HG02885 (cell line): ENCODE measurements around the gene WDR27.
"Not testable (repeated sequence)": the region's sequence is repeated elsewhere in the genome, so short reads cannot be mapped to it uniquely, and the experiment has no call there.

Source experiments
- ATAC-seq: cut with Tn5 transposase; IDR thresholded peaks from one replicate; pipeline ENCODE4 v1.9.1; 2021; ENCODE audit warnings: mild to moderate bottlenecking; ENCODE audit not compliant: unreplicated experiment, poor library complexity

Gene WDR27

GRCh38 chr6:169619650-169620049, 82.2 kb downstream of the WDR27 start:
- no peak for ATAC-seq

DNA sequence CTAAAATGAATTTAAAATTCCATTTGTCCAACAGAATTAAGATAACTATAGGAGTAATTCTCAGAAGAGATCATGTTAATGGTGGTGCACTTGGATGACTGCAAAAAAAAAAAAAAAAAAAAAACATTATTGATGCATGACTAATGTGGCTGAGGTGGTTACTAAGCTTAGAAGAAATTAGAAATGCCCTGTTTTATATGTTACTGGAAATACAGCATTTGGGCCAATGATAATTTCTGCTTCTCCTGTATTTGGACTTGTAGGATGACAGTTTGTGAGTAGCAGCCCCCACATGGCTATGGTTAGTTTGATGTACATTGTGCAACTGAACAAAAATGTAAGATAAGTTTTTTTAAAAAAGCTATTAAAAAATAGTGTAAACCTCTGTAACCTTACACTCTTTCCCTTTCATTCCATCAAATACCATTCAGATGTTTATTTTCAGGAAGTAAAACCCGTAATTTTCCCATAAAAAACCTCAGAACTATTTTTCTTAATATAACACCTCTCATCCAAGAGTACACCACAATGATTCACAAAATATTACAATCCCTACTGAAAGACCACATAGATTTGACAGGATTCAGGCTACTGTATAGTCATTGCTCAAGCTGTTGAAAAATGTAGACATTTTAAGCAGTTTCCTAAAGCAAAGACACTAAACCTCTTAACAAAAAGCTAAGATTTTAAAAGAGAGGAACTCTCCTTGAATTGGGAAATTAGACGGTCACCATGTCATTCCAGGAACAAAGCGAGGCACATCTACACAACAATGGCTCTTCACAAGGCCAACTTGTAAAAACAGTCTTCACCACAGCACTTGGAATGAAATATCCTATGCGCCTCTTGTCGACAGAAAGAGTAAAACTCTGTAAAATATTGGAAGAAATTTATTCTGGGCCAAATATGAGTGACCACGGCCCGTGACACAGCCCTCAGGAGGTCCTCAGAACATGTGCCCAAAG, 83.0 kb downstream of the WDR27 start:
- no peak for ATAC-seq

DNA sequence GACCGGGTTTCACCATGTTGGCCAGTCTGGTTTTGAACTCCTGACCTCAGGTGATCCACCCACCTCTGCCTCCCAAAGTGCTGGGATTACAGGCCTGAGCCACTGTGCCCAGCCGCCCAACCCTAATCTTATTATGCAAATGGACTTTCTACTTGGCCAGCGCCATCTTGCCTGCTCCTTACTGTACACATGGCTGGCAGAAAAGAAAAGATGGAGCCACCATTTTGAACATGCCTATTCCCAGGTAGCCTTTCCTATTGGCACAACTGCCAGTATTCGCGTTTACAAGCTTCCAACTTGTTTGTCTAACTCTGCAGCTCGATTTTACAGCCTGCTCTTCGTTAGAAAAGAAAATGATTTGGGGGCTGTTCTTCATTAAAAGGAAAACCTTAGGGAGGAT, 84.3 kb downstream of the WDR27 start:
- ATAC-seq: no peak

DNA sequence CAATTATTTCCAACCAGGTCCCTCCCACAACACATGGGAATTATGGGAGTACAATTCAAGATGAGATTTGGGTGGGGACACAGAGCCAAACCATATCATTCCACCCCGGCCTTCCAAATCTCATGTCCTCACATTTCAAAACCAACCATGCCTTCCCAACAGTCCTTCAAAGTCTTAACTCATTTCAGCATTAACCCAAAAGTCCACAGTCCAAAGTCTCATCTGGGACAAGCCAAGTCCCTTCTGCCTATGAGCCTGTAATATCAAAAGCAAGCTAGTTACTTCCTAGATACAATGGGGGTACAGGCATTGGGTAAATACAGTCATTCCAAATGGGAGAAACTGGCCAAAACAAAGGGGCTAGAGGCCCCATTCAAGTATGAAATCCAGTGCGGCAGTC, 93.2 kb downstream of the WDR27 start:
- not testable (repeated sequence) for ATAC-seq

DNA sequence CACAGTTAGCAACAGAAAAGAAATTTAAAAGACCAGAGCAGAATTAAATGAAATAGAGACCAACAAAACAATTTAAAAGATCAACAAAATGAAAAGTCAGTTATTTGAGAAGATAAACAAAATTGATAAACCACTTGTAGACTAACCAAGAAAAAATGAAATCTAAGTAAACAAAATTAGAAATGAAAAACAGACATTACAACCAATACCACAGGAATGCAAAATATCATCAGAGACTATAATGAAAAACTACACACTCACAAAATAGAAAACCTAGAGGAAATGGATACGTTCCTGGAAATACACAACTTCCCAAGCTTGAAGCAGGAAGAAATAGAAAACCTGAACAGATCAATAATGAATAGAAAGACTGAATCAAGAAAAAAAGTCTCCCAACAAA, 97.8 kb downstream of the WDR27 start:
- ATAC-seq: no peak

DNA sequence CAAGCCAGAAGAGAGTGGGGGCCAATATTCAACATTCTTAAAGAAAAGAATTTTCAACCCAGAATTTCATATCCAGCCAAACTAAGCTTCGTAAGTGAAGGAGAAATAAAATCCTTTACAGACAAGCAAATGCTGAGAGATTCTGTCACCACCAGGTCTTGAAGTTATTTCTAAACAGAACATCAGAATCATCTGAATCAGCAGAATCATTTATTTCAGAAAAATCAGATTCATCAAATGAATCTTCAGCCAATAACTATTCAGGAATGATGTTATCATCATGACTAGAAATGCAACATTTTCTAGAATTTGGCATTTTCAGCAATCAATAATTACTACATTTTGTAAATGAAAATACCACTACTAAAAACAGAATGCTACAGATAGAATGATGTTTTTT, 100.7 kb downstream of the WDR27 start:
- ATAC-seq: not testable (repeated sequence)

GRCh38 chr6:169592558-169592957, 109.3 kb downstream of the WDR27 start:
- no peak for ATAC-seq

DNA sequence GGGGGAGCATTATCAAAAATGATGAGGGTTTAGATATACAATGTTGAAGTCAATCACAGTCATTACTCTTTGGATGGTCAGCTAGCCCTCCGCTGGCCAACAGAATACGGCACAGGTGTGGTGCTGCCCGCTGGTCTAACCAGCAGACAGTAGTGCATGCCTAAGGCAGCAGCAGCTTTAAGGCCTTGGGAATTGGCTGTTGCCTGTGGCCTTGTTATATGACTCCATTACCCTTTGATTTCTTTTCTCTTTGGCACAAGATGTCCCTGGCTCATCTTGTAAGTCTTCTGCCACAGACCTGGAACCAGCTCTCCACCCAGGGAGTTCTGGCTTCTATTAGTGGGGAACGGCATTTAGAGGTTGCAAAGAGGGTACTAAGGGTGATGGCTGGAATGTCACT, 110.2 kb downstream of the WDR27 start:
- no peak for ATAC-seq

DNA sequence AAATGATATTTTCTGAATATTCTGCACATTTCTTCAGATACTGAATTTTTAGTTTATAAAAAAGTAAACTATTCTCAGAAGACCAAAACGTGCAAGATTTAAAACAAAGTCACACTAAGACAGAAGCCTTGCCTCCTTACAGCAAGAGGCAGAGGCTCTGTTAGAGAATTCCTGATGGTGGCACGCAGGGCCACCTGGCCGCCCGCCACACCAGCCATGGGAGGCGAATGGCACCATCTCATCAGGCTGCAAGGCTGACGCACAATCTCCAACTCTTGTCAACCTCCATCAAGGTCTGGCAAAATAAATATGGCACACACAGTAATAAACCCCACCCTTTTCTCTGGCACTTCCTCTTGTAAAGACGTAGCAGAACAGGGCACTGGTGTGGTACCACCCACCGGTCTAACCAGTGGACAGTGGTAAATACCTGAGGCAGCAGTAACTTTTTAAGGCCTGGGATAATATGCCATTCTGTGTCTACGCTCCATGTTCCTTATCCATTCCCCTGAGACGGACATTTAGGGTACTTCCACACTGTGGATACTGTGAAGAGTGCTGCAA, 111.4 kb downstream of the WDR27 start:
- no peak for ATAC-seq

DNA sequence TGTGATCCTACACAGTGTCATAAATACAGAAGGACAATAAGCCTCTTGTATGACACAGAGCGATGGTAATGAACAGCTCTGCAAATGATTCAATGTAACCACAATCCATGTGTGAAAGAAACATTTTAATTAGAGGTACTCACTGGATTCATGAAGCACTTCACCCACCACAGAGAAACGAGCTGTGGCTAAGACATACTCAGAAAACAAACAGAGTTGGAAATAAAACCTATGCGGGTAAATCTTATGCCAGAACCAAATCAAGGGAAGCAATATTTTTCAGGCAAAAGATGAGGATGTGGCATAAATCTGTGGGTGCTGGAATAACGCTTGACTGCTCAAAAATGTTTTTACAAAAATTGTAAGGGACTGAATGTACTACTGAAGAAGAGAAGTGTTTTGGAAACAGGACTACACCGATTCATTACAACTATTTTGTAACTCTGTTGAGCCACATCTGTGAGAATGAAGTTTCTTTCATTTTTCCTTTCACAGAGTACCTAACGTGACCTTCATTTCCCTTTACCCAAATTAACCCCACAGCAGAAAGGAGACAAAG, 112.1 kb downstream of the WDR27 start:
- peak; percentile 73 for ATAC-seq

- ATAC-seq: peak; percentile 79
Measured at GRCh38 chr6:169589293-169589692, 112.5 kb downstream of the WDR27 start.

GRCh38 chr6:169587975-169588374, 113.9 kb downstream of the WDR27 start:
- no peak for ATAC-seq

GRCh38 chr6:169583886-169584541, 117.8 kb downstream of the WDR27 start:
- no peak for ATAC-seq

DNA sequence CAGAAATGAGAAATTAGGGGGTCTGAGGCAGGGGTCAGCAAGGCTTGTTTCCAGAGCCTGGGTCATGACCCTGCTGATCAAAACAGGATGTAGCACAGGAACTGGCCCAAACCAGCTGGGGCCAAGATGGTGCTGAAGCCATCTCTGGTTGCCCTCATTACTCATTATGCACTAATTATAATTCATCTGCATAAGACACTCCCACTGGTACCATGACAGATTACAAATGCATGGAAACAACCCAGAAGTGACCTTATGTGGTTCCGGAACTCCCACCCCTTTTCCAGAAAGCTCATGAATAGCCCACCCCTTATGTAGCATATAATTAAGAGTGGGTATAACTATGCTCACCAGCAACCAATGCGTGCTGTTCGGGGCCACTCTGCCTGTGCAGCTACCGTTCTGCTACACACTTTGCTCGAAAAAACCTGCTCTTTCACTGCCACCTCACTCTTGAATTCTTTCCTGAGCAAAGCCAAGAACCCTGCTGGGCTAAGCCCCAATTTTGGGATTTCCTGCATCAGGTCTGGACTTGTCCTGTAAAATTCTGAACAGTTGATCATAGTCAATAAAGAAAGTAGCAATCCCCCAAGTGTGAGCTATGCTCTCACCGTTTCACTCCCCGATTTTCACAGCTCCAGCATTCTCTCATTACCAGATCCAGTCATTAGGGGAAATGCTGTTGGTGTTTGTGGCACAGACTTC, 122.3 kb downstream of the WDR27 start:
- ATAC-seq: no peak

DNA sequence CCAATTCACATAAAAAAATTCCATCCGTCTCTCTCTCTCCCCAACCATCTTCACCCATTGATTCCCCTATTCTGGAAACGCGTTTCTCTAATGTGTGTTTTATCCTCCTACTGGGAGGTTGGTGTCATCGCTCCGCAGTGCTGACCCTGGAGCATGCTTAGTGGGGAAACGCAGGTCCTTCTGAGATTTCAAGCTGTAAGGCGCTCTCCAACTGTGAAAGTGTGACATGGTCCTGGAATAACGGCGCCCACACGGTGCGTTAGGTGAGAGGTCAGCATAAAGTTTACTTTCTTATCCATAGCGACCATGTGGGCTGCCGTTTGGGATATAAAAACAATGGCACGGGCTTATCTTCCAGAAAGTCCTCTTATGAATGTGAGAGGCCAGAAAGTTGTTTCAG, 123.9 kb downstream of the WDR27 start:
- ATAC-seq: no peak

DNA sequence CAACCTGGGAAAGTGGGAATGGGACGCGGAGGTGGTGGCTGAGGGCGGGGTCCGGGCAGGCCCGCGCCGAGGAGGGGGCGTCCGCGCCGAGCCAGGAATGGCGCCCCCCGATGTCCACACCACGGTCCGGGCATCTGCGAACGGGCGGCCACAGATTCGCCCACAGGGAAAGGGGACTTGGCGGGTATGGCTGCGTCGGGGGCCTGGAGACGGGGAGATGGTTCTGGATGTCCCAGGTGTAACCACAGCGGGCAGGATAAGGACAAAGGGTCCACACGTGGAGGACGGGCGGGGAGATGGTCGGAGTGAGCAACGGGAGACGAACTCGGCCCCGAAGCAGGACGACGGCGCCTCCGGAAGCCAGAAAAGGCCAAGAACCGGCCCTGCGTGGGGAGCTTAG, 124.6 kb downstream of the WDR27 start:
- ATAC-seq: no peak

DNA sequence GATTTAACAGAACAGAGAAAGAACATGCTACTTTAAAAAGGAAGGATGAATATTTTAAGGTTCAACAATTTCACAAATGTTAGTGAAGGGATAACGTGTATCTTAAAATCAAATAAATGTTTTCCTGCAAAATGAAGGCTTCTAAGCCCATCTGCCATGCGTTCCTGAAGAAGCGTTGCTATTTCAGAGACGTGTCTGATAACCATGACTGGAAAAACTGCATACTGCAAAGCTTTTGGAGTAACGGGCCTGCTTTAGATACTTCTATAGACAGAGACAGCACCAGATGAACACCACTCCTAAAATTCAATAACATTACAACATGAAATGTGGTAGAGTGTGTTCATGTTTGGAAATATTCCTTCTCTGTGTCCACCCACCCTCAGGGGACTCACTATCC, 126.0 kb downstream of the WDR27 start:
- no peak for ATAC-seq

DNA sequence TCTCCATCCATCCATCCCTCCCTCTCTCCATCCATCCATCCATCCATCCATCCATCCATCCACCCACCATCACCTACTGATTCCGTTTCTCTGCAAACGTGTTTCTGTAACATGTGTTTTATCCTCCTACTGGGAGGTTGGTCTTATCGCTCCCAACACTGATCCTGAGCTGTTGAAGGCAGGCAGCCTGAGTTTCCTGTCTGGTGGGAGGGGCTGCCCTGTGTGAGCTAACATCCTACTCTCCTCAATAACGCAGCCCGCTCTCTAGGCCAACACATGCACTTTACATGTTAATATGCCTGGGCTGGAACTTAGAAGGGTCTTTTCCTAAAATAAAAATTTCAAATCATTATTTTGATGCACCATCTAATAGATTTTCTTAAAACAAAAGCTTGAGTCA, 126.5 kb downstream of the WDR27 start:
- ATAC-seq: no peak

DNA sequence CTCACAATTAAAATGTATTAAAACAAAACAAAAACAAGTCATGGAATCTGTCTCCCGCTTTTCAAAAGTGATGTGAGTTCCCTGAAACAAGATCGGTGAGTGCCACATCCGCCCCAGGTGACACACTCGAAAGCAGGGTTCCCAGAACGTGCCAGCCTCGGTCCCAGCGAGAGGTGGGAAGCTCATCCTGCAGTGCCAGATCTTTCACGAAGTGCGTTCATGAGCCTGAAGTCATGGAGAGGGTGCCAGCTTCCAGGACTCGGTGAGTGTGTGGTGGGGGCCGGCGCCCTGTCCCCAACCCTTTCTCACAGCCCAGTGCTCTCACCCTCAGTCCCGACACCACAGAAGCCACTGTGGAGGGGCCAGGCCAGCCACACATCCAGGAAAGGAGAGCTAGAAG, 127.4 kb downstream of the WDR27 start:
- no peak for ATAC-seq

- no peak for ATAC-seq
Measured at GRCh38 chr6:169573883-169574282, 127.9 kb downstream of the WDR27 start.
